ENCODE data around the gene ERMARD.
"Not testable (repeated sequence)": the region's sequence is repeated elsewhere in the genome, so short reads cannot be mapped to it uniquely, and the experiment has no call there.

ERMARD gene

GRCh38 chr6:169755162-169755561, 3.7 kb downstream of the ERMARD start:
- H3K4me3 ChIP-seq (replicated peaks; ENCODE audit: low read depth, low read length) = no peak overlapping the region
- no peak for TF ChIP-seq CTCF (IDR thresholded peaks at IDR 0.05; ENCODE audit: low read length, missing control alignments)
- DNase-seq (ENCODE audit: low read depth) = no peak

- TF ChIP-seq CTCF (IDR thresholded peaks at IDR 0.05; ENCODE audit: low read length, missing control alignments) = no peak
- H3K4me3 ChIP-seq (replicated peaks; ENCODE audit: low read depth, low read length) = no peak overlapping the region
Measured at GRCh38 chr6:169763308-169763707, 11.9 kb downstream of the ERMARD start.

GRCh38 chr6:169763881-169764280, 12.5 kb downstream of the ERMARD start:
- no peak overlapping the region for H3K4me3 ChIP-seq (replicated peaks; ENCODE audit: low read depth, low read length)
- no peak for TF ChIP-seq CTCF (IDR thresholded peaks at IDR 0.05; ENCODE audit: low read length, missing control alignments)

More at GRCh38 chr6:169763308-169763707, 11.9 kb downstream of the ERMARD start:
- DNase-seq (ENCODE audit: low read depth) = no peak

GRCh38 chr6:169765789-169766188, 14.4 kb downstream of the ERMARD start:
- not testable (repeated sequence) for DNase-seq (ENCODE audit: low read depth); H3K4me3 ChIP-seq (replicated peaks; ENCODE audit: low read depth, low read length)

More at GRCh38 chr6:169763881-169764280, 12.5 kb downstream of the ERMARD start:
- no peak for DNase-seq (ENCODE audit: low read depth)

- no peak for TF ChIP-seq CTCF (IDR thresholded peaks at IDR 0.05; ENCODE audit: low read length, missing control alignments)
- no peak overlapping the region for H3K4me3 ChIP-seq (replicated peaks; ENCODE audit: low read depth, low read length)
- DNase-seq (ENCODE audit: low read depth) = no peak
Measured at GRCh38 chr6:169766232-169766631, 14.8 kb downstream of the ERMARD start.

- DNase-seq (ENCODE audit: low read depth) = no peak
Measured at GRCh38 chr6:169766921-169767736, 15.7 kb downstream of the ERMARD start.

GRCh38 chr6:169774347-169774746, 22.9 kb downstream of the ERMARD start:
- TF ChIP-seq CTCF (IDR thresholded peaks at IDR 0.05; ENCODE audit: low read length, missing control alignments) = no peak
- H3K4me3 ChIP-seq (replicated peaks; ENCODE audit: low read depth, low read length) = no peak overlapping the region
- no peak for DNase-seq (ENCODE audit: low read depth)

More at GRCh38 chr6:169766921-169767736, 15.7 kb downstream of the ERMARD start:
- no peak for TF ChIP-seq CTCF (IDR thresholded peaks at IDR 0.05; ENCODE audit: low read length, missing control alignments)
- H3K4me3 ChIP-seq (replicated peaks; ENCODE audit: low read depth, low read length) = no peak overlapping the region
